Ishikawa (cell line): ENCODE data around the gene KLF6.

Source experiments
- CEBPB ChIP-seq: IDR thresholded peaks from 2 replicates; pipeline ENCODE4 v1.6.1; 2012
- EP300 ChIP-seq: IDR thresholded peaks from 2 replicates; pipeline ENCODE4 v1.6.1; 2012; ENCODE audit warnings: borderline replicate concordance
- NFIC ChIP-seq: IDR thresholded peaks from 2 replicates; pipeline ENCODE4 v1.6.1; 2012
- RAD21 ChIP-seq: IDR thresholded peaks from 2 replicates; pipeline ENCODE4 v1.6.1; 2012; ENCODE audit warnings: low read depth
- REST ChIP-seq: IDR thresholded peaks from 2 replicates; pipeline ENCODE4 v1.6.1; 2012; ENCODE audit warnings: low read depth, mild to moderate bottlenecking
- TCF12 ChIP-seq: IDR thresholded peaks from 2 replicates; pipeline ENCODE4 v1.6.1; 2012; ENCODE audit warnings: low read depth
- TEAD4 ChIP-seq: IDR thresholded peaks from 2 replicates; pipeline ENCODE4 v1.6.1; 2012
- USF1 ChIP-seq: IDR thresholded peaks from 2 replicates; pipeline ENCODE4 v1.6.1; 2012
- ZBTB7A ChIP-seq: IDR thresholded peaks from 2 replicates; pipeline ENCODE4 v1.6.1; 2012; ENCODE audit warnings: low read depth

- no peak for TF ChIP-seq NFIC
- TF ChIP-seq TEAD4, result no peak
- TF ChIP-seq EP300, result no peak
- no peak for TF ChIP-seq TCF12
- TF ChIP-seq REST, result no peak
- no peak for TF ChIP-seq ZBTB7A
- no peak for TF ChIP-seq CEBPB
- no peak for TF ChIP-seq USF1
- no peak for TF ChIP-seq RAD21
Measured at GRCh38 chr10:3728563-3728962, 56.4 kb downstream of the KLF6 start.
